22Rv1 (cell line): ENCODE data around the gene ELOVL6.

Experiments used
- H3K27ac ChIP-seq: fragments of 450-650 bp; 2 replicates; pipeline ENCODE4 v1.5.1; 2017
- CTCF ChIP-seq: fragments of 450-650 bp; IDR thresholded peaks from 2 replicates; pipeline ENCODE4 v1.5.1; 2017; ENCODE audit warnings: mild to moderate bottlenecking
- ZFX ChIP-seq: fragments of 450-650 bp; IDR thresholded peaks from 2 replicates; pipeline ENCODE4 v1.6.1; 2017; ENCODE audit warnings: antibody characterized with exemption, borderline replicate concordance

The ELOVL6 gene

GRCh38 chr4:110139111-110139510 lies 59.3 kb downstream of the ELOVL6 start:
- H3K27ac ChIP-seq: no peak overlapping the region
- TF ChIP-seq CTCF (no peak), ZFX (no peak)

GRCh38 chr4:110138551-110138950 lies 59.9 kb downstream of the ELOVL6 start:
- TF ChIP-seq ZFX: no peak
- TF ChIP-seq CTCF: no peak
- H3K27ac ChIP-seq: no peak overlapping the region

GRCh38 chr4:110137829-110138228 lies 60.6 kb downstream of the ELOVL6 start:
- no peak overlapping the region for H3K27ac ChIP-seq
- no peak for TF ChIP-seq CTCF
- TF ChIP-seq ZFX: no peak

GRCh38 chr4:110135523-110135922 lies 62.9 kb downstream of the ELOVL6 start:
- H3K27ac ChIP-seq: no peak overlapping the region
- TF ChIP-seq ZFX: no peak
- TF ChIP-seq CTCF: no peak

GRCh38 chr4:110135076-110135475 lies 63.3 kb downstream of the ELOVL6 start:
- TF ChIP-seq CTCF: no peak
- no peak for TF ChIP-seq ZFX
- H3K27ac ChIP-seq: no peak overlapping the region

GRCh38 chr4:110134269-110134869 lies 64.0 kb downstream of the ELOVL6 start:
- no peak for TF ChIP-seq CTCF
- TF ChIP-seq ZFX: no peak
- no peak overlapping the region for H3K27ac ChIP-seq

GRCh38 chr4:110132816-110133719 lies 65.3 kb downstream of the ELOVL6 start:
- no peak for TF ChIP-seq CTCF
- 0 out of 2 replicates have a peak overlapping the region, but pooled peaks have one; percentile 4 for H3K27ac ChIP-seq
